ENCODE data around the gene SPACA1. TPM values are rescaled to one million over a fixed set of nuclear protein-coding genes. Genes with fewer than 3 reads are reported as not detected.

Gene SPACA1
- total and polyA plus RNA-seq, 2 of the 4 experiments (the other 2 are of a cell fraction): not detected

GRCh38 chr6:88013554-88013953 lies 34.1 kb upstream of the SPACA1 start:
- no peak overlapping the region for H2BK20ac ChIP-seq (ENCODE audit: low read depth, low read length)
- no peaks in the 10 kb centered on the region for H3K27me3 ChIP-seq (ENCODE audit: control insufficient read depth, insufficient read depth, low read length)
- H4K20me1 ChIP-seq (ENCODE audit: insufficient read depth, low read length): no peaks in the 10 kb centered on the region
- H2BK5ac ChIP-seq (ENCODE audit: low read depth, low read length, poor library complexity, severe bottlenecking): no peak overlapping the region
- H3K36me3 ChIP-seq (ENCODE audit: control insufficient read depth, insufficient read depth, low read length): no peaks in the 10 kb centered on the region
- H2BK120ac ChIP-seq (ENCODE audit: low read depth, low read length): no peak overlapping the region
- ChIA-PET POLR2A (ENCODE audit: unreplicated experiment) (no interaction called here), CTCF (no interaction called here)
- H3K79me1 ChIP-seq (ENCODE audit: low read depth in 1 of 2, low read length in 2 of 2): no peaks in the 10 kb centered on the region
- ATAC-seq (ENCODE audit: low read depth) (no peak), DNase-seq (no peak)
- no peak overlapping the region for H3K27ac ChIP-seq (ENCODE audit: insufficient read depth, low read length)
- H3K4me1 ChIP-seq (ENCODE audit: control insufficient read depth, insufficient read depth, low read length): no peaks in the 10 kb centered on the region
- no peak overlapping the region for H3K9ac ChIP-seq (ENCODE audit: low read depth, low read length)
- no peak overlapping the region for H3K18ac ChIP-seq (ENCODE audit: low read depth, low read length)
- no peak overlapping the region for H3K4me3 ChIP-seq (ENCODE audit: insufficient read depth, low read depth, low read length)
- H4K91ac ChIP-seq (ENCODE audit: insufficient read depth, low read depth, low read length): no peak overlapping the region
- H3K9me3 ChIP-seq (ENCODE audit: control insufficient read depth, insufficient read depth, low read length): no peaks in the 10 kb centered on the region
- H2AK9ac ChIP-seq (replicated peaks; ENCODE audit: low read depth, low read length, poor library complexity): no peak overlapping the region
- in situ Hi-C loops (cut with MboI; ENCODE audit: low sequenced_read_pairs): no loop called here
- H3K9me1 ChIP-seq (ENCODE audit: insufficient read depth, low read length): no peaks in the 10 kb centered on the region
- H2BK15ac ChIP-seq (ENCODE audit: low read depth, low read length): no peak overlapping the region
- no peak overlapping the region for H2AK5ac ChIP-seq (ENCODE audit: low read depth, low read length)
- no peak overlapping the region for H3K4ac ChIP-seq (ENCODE audit: low read depth, low read length)
- intact Hi-C loops (cut with micrococcal nuclease): no loop called here
- WGBS, 2 experiments (ENCODE audit: extremely low coverage in 2 of 2, insufficient read length in 1 of 2): no CpG with 5 or more reads among the region's 2 CpGs
- BruUV-seq (replicated peaks): no TSS peak
- H2AFZ ChIP-seq (replicated peaks; ENCODE audit: low read length, poor library complexity): no peak overlapping the region
- H3K14ac ChIP-seq (replicated peaks; ENCODE audit: low read depth, low read length): no peak overlapping the region
- no peak overlapping the region for H4K8ac ChIP-seq (ENCODE audit: low read depth in 2 of 2, low read length in 2 of 2)
- H4K5ac ChIP-seq (ENCODE audit: low read depth, low read length): no peak overlapping the region
- dilution Hi-C loops (cut with HindIII; ENCODE audit: low sequenced_read_pairs, unreplicated experiment): no loop called here
- H3K23ac ChIP-seq (ENCODE audit: low read depth, low read length): no peak overlapping the region
- no peak overlapping the region for H3K56ac ChIP-seq (ENCODE audit: extremely low read depth, insufficient read depth, low read length)
- no peak overlapping the region for H3K4me2 ChIP-seq (ENCODE audit: low read depth, low read length)
- no peak for TF ChIP-seq ELK1 (IDR thresholded peaks at IDR 0.05; ENCODE audit: borderline replicate concordance, low read depth, low read length)
